HepG2 (cell line): ENCODE data around the gene ASB4. TPM values are rescaled to one million over a fixed set of nuclear protein-coding genes. Genes with fewer than 3 reads are reported as not detected.
A peak's percentile ranks its signal among the peaks of the same experiment; 100 is the strongest.

Experiments
- SOX6 ChIP-seq, 2 experiments: fragments of 450-650 bp in 1 of 2; sonication (generic) in 1 of 2; formaldehyde crosslinking in 1 of 2; IDR thresholded peaks; 2 replicates each; pipeline versions ENCODE4 v1.4.0 to v1.6.1; 2017 to 2020; ENCODE audit warnings: antibody characterized with exemption in 1 of 2, mild to moderate bottlenecking in 1 of 2, missing genetic modification reagents in 1 of 2
- ZNF318 ChIP-seq: sonication (generic); formaldehyde crosslinking; IDR thresholded peaks from 2 replicates; pipeline ENCODE4 v1.4.0; 2020; ENCODE audit warnings: mild to moderate bottlenecking, missing genetic modification reagents
- ZNF362 ChIP-seq: sonication (generic); formaldehyde crosslinking; IDR thresholded peaks from 2 replicates; pipeline ENCODE4 v1.4.0; 2020; ENCODE audit warnings: missing genetic modification reagents, mild to moderate bottlenecking, borderline replicate concordance
- polyA plus RNA-seq, 8 experiments: library from polyadenylated mRNA; depleted of rRNA in 3 of 8; stranded (reverse) in 7 of 8; unstranded in 1 of 8; fragments of >200 nt; fragmentation: Illumina TruSeq in 4 of 8; extraction: Trizol in 4 of 8; gene quantifications; 2 replicates each; pipeline versions ENCODE4 v1.2.1 to v1.2.3, GENCODE V29; 2011 to 2016; ENCODE audit warnings: low read depth in 4 of 8, missing spikeins in 1 of 8, mixed read lengths in 1 of 8; ENCODE audit not compliant: insufficient read depth in 1 of 8
- total RNA-seq, 5 experiments: library from RNA; depleted of rRNA; stranded (reverse); fragments of >200 nt; fragmentation: Illumina TruSeq; extraction: Trizol; gene quantifications; 2 replicates each; pipeline ENCODE4 v1.2.3, GENCODE V29; 2016; ENCODE audit warnings: low read depth in 1 of 5

Gene ASB4
- total and polyA plus RNA-seq, 2 of the 13 experiments (the other 11 are each of a cell fraction or from before 2014, with no cell fraction given): 1.1 to 4.0 TPM

GRCh38 chr7:95440394-95441038 lies 45.2 kb upstream of the ASB4 start (continued):
- TF ChIP-seq ZNF318 (CRISPR knock-in tag) (no peak), ZNF362 (peak; percentile 62; the same call in 1 of the 2 replicates), SOX6 (IDR thresholded peaks at IDR 0.05) (no peak), SOX6 (CRISPR knock-in tag; IDR thresholded peaks at IDR 0.05) (peak; percentile 86)
- TF ChIP-seq, all 625 proteins: peak for 201
